HEK293 (cell line): ENCODE results near the gene ZBTB5.

Experiments used
- BCL11A ChIP-seq: fragments of 450-650 bp; formaldehyde crosslinking; IDR thresholded peaks from 2 replicates; pipeline ENCODE4 v1.5.1; 2016; ENCODE audit warnings: low read depth, missing biosample characterization, missing genetic modification characterization
- GFI1B ChIP-seq: fragments of 450-650 bp; formaldehyde crosslinking; IDR thresholded peaks from 2 replicates; pipeline ENCODE4 v1.5.1; 2016; ENCODE audit warnings: missing biosample characterization, missing genetic modification characterization
- IKZF3 ChIP-seq: fragments of 450-650 bp; IDR thresholded peaks from 2 replicates; pipeline ENCODE4 v1.5.0; 2018; ENCODE audit warnings: missing biosample characterization, mild to moderate bottlenecking, missing genetic modification characterization, moderate library complexity
- KLF1 ChIP-seq: fragments of 450-650 bp; formaldehyde crosslinking; IDR thresholded peaks from 2 replicates; pipeline ENCODE4 v1.5.1; 2016; ENCODE audit warnings: missing biosample characterization, missing genetic modification characterization
- KLF16 ChIP-seq: fragments of 450-650 bp; formaldehyde crosslinking; IDR thresholded peaks from 2 replicates; pipeline ENCODE4 v1.5.1; 2017; ENCODE audit warnings: missing biosample characterization, missing genetic modification characterization
- OVOL3 ChIP-seq: fragments of 450-650 bp; formaldehyde crosslinking; IDR thresholded peaks from 2 replicates; pipeline ENCODE4 v1.5.1; 2016; ENCODE audit warnings: missing biosample characterization, missing genetic modification characterization
- REPIN1 ChIP-seq: fragments of 450-650 bp; formaldehyde crosslinking; IDR thresholded peaks from 2 replicates; pipeline ENCODE4 v1.5.1; 2017; ENCODE audit warnings: missing biosample characterization, missing genetic modification characterization, low read depth
- SCRT2 ChIP-seq: fragments of 450-650 bp; formaldehyde crosslinking; IDR thresholded peaks from 2 replicates; pipeline ENCODE4 v1.5.1; 2016; ENCODE audit warnings: missing biosample characterization, missing genetic modification characterization
- SP3 ChIP-seq: fragments of 450-650 bp; formaldehyde crosslinking; IDR thresholded peaks from 2 replicates; pipeline ENCODE4 v1.5.1; 2016; ENCODE audit warnings: missing biosample characterization, missing genetic modification characterization
- ZBTB21 ChIP-seq: fragments of 450-650 bp; formaldehyde crosslinking; IDR thresholded peaks from 2 replicates; pipeline ENCODE4 v1.5.1; 2017; ENCODE audit warnings: missing biosample characterization, missing genetic modification characterization
- ZBTB48 ChIP-seq: fragments of 450-650 bp; formaldehyde crosslinking; IDR thresholded peaks from 2 replicates; pipeline ENCODE4 v1.5.1; 2016; ENCODE audit warnings: missing biosample characterization, missing genetic modification characterization
- ZBTB8A ChIP-seq: fragments of 450-650 bp; formaldehyde crosslinking; IDR thresholded peaks from 2 replicates; pipeline ENCODE4 v1.5.1; 2016; ENCODE audit warnings: missing biosample characterization, missing genetic modification characterization
- ZFHX2 ChIP-seq: fragments of 450-650 bp; formaldehyde crosslinking; conservative IDR thresholded peaks from 2 replicates; pipeline ENCODE4 v1.5.1; 2016; ENCODE audit warnings: missing biosample characterization, missing genetic modification characterization
- ZNF140 ChIP-seq: fragments of 450-650 bp; formaldehyde crosslinking; IDR thresholded peaks from 2 replicates; pipeline ENCODE4 v1.5.1; 2016; ENCODE audit warnings: missing biosample characterization, missing genetic modification characterization
- ZNF2 ChIP-seq: fragments of 450-650 bp; formaldehyde crosslinking; IDR thresholded peaks from 2 replicates; pipeline ENCODE4 v1.5.1; 2016; ENCODE audit warnings: missing biosample characterization, missing genetic modification characterization
- ZNF202 ChIP-seq: fragments of 450-650 bp; formaldehyde crosslinking; IDR thresholded peaks from 2 replicates; pipeline ENCODE4 v1.5.1; 2016; ENCODE audit warnings: missing biosample characterization, missing genetic modification characterization, borderline replicate concordance
- ZNF239 ChIP-seq: fragments of 450-650 bp; formaldehyde crosslinking; IDR thresholded peaks from 2 replicates; pipeline ENCODE4 v1.5.1; 2016; ENCODE audit warnings: missing biosample characterization, missing genetic modification characterization
- ZNF292 ChIP-seq: fragments of 450-650 bp; formaldehyde crosslinking; IDR thresholded peaks from 2 replicates; pipeline ENCODE4 v1.5.1; 2016; ENCODE audit warnings: low read depth, missing biosample characterization, missing genetic modification characterization, borderline replicate concordance
- ZNF302 ChIP-seq: fragments of 450-650 bp; formaldehyde crosslinking; IDR thresholded peaks from 2 replicates; pipeline ENCODE4 v1.5.1; 2016; ENCODE audit warnings: missing biosample characterization, missing genetic modification characterization, low read depth
- ZNF350 ChIP-seq: fragments of 450-650 bp; formaldehyde crosslinking; IDR thresholded peaks from 2 replicates; pipeline ENCODE4 v1.5.0; 2017; ENCODE audit warnings: missing biosample characterization, mild to moderate bottlenecking, missing genetic modification characterization
- ZNF354C ChIP-seq: fragments of 450-650 bp; formaldehyde crosslinking; IDR thresholded peaks from 2 replicates; pipeline ENCODE4 v1.5.1; 2016; ENCODE audit warnings: missing biosample characterization, missing genetic modification characterization, low read depth, borderline replicate concordance
- ZNF423 ChIP-seq: fragments of 450-650 bp; formaldehyde crosslinking; IDR thresholded peaks from 2 replicates; pipeline ENCODE4 v1.5.1; 2016; ENCODE audit warnings: missing biosample characterization, missing genetic modification characterization
- ZNF548 ChIP-seq: fragments of 450-650 bp; formaldehyde crosslinking; IDR thresholded peaks from 2 replicates; pipeline ENCODE4 v1.5.1; 2016; ENCODE audit warnings: missing biosample characterization, missing genetic modification characterization
- ZNF549 ChIP-seq: fragments of 450-650 bp; IDR thresholded peaks from 2 replicates; pipeline ENCODE4 v1.5.1; 2018; ENCODE audit warnings: missing biosample characterization, missing genetic modification characterization, mild to moderate bottlenecking, inconsistent platforms, moderate library complexity
- ZNF621 ChIP-seq: fragments of 450-650 bp; formaldehyde crosslinking; IDR thresholded peaks from 2 replicates; pipeline ENCODE4 v1.5.1; 2017; ENCODE audit warnings: missing biosample characterization, missing genetic modification characterization
- ZNF658 ChIP-seq: fragments of 450-650 bp; formaldehyde crosslinking; IDR thresholded peaks from 2 replicates; pipeline ENCODE4; 2016; ENCODE audit warnings: missing biosample characterization, missing genetic modification characterization
- ZNF701 ChIP-seq: fragments of 450-650 bp; formaldehyde crosslinking; IDR thresholded peaks from 2 replicates; pipeline ENCODE4 v1.5.1; 2016; ENCODE audit warnings: missing biosample characterization, missing genetic modification characterization
- TF ChIP-seq, protein P1 (sequence below): fragments of 450-650 bp; formaldehyde crosslinking; IDR thresholded peaks from 2 replicates; pipeline ENCODE4 v1.5.1; 2016; ENCODE audit warnings: missing biosample characterization, missing genetic modification characterization, borderline replicate concordance
- TF ChIP-seq, protein P2 (sequence below): fragments of 450-650 bp; formaldehyde crosslinking; conservative IDR thresholded peaks from 2 replicates; pipeline ENCODE4 v1.5.1; 2016; ENCODE audit warnings: low read depth, missing biosample characterization, missing genetic modification characterization
- TF ChIP-seq, protein P3 (sequence below): fragments of 450-650 bp; IDR thresholded peaks from 2 replicates; pipeline ENCODE4 v1.5.1; 2018; ENCODE audit warnings: missing biosample characterization, mild to moderate bottlenecking, missing genetic modification characterization
- TF ChIP-seq, protein P4 (sequence below): fragments of 450-650 bp; formaldehyde crosslinking; IDR thresholded peaks from 2 replicates; pipeline ENCODE4 v1.5.1; 2016; ENCODE audit warnings: missing biosample characterization, missing genetic modification characterization

ZBTB5 gene

DNA sequence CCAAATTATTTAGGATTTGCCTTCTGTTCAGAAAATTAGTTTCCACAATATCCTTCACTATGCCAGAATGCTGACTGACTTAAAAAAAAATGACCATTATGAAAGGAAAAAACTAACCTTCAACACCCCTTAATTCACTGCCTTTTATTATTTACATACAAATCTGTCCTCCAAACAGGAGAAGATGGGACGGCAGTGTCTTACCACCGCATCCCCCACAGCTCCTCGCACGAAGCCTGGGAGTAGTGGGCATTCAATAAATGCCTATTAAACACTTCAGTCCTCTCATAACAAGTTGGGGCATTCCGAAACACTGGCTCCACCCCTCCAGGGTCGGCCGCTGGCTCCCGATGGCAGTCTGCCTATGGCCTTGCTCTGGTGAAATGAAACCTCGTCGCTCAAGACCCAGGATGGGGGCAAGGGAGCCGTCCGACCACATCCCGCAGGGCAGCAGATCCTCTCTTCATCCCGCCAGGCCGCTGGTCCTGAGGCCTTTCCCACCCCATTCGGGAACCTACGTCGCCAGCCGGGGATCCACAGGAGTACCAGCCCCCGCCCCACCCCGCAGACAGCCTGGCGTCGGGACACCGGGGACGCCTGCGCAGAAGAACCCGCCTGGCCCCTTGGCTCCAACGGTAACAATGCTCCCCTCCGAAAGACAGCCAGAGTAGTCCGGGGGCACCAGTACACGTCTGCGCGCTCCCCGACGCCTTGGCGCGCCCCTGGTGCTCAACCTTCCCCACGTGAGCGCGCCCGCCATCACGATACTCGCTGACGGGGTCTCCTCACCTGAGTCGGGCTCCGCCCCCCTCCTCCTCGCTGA, 613 bp downstream of the ZBTB5 start (continued):
- TF ChIP-seq ZNF621 (tag by site-specific recombination) (no peak), ZNF202 (tag by site-specific recombination) (no peak), ZNF423 (tag by site-specific recombination) (no peak), BCL11A (tag by site-specific recombination) (no peak), SP3 (no peak; the same call in none of the 2 replicates), ZNF658 (tag by site-specific recombination) (no peak), ZNF354C (tag by site-specific recombination) (no peak), OVOL3 (tag by site-specific recombination) (no peak), REPIN1 (tag by site-specific recombination) (no peak), ZFHX2 (tag by site-specific recombination) (no peak), ZBTB21 (tag by site-specific recombination) (no peak), KLF1 (tag by site-specific recombination) (no peak), ZBTB48 (tag by site-specific recombination) (peak; percentile 74), ZNF350 (no peak), ZNF549 (tag by site-specific recombination) (no peak), ZNF140 (no peak), ZNF701 (tag by site-specific recombination) (no peak), KLF16 (tag by site-specific recombination) (peak; percentile 43), ZNF302 (tag by site-specific recombination) (no peak), ZNF239 (tag by site-specific recombination) (no peak), ZNF548 (tag by site-specific recombination) (no peak), ZNF292 (tag by site-specific recombination) (no peak), ZBTB8A (tag by site-specific recombination) (no peak; the same call in 1 of the 2 replicates), IKZF3 (tag by site-specific recombination) (peak; percentile 66; the same call in 1 of the 2 replicates), GFI1B (tag by site-specific recombination) (no peak), SCRT2 (no peak), ZNF2 (tag by site-specific recombination) (no peak)
- TF ChIP-seq, protein P1, sequence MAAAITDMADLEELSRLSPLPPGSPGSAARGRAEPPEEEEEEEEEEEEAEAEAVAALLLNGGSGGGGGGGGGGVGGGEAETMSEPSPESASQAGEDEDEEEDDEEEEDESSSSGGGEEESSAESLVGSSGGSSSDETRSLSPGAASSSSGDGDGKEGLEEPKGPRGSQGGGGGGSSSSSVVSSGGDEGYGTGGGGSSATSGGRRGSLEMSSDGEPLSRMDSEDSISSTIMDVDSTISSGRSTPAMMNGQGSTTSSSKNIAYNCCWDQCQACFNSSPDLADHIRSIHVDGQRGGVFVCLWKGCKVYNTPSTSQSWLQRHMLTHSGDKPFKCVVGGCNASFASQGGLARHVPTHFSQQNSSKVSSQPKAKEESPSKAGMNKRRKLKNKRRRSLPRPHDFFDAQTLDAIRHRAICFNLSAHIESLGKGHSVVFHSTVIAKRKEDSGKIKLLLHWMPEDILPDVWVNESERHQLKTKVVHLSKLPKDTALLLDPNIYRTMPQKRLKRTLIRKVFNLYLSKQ = no peak
- TF ChIP-seq, protein P2, sequence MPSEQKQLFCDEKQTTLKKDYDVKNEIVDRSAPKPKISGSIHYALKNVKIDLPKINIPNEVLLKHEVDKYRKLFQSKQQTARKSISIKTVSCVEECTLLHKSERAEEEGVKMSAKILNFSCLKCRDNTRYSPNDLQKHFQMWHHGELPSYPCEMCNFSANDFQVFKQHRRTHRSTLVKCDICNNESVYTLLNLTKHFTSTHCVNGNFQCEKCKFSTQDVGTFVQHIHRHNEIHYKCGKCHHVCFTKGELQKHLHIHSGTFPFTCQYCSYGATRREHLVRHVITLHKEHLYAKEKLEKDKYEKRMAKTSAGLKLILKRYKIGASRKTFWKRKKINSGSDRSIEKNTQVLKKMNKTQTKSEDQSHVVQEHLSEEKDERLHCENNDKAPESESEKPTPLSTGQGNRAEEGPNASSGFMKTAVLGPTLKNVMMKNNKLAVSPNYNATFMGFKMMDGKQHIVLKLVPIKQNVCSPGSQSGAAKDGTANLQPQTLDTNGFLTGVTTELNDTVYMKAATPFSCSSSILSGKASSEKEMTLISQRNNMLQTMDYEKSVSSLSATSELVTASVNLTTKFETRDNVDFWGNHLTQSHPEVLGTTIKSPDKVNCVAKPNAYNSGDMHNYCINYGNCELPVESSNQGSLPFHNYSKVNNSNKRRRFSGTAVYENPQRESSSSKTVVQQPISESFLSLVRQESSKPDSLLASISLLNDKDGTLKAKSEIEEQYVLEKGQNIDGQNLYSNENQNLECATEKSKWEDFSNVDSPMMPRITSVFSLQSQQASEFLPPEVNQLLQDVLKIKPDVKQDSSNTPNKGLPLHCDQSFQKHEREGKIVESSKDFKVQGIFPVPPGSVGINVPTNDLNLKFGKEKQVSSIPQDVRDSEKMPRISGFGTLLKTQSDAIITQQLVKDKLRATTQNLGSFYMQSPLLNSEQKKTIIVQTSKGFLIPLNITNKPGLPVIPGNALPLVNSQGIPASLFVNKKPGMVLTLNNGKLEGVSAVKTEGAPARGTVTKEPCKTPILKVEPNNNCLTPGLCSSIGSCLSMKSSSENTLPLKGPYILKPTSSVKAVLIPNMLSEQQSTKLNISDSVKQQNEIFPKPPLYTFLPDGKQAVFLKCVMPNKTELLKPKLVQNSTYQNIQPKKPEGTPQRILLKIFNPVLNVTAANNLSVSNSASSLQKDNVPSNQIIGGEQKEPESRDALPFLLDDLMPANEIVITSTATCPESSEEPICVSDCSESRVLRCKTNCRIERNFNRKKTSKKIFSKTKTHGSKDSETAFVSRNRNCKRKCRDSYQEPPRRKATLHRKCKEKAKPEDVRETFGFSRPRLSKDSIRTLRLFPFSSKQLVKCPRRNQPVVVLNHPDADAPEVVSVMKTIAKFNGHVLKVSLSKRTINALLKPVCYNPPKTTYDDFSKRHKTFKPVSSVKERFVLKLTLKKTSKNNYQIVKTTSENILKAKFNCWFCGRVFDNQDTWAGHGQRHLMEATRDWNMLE = no peak
- TF ChIP-seq, protein P3, sequence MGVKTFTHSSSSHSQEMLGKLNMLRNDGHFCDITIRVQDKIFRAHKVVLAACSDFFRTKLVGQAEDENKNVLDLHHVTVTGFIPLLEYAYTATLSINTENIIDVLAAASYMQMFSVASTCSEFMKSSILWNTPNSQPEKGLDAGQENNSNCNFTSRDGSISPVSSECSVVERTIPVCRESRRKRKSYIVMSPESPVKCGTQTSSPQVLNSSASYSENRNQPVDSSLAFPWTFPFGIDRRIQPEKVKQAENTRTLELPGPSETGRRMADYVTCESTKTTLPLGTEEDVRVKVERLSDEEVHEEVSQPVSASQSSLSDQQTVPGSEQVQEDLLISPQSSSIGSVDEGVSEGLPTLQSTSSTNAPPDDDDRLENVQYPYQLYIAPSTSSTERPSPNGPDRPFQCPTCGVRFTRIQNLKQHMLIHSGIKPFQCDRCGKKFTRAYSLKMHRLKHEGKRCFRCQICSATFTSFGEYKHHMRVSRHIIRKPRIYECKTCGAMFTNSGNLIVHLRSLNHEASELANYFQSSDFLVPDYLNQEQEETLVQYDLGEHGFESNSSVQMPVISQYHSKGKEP (tag by site-specific recombination) = no peak
- TF ChIP-seq, protein P4, sequence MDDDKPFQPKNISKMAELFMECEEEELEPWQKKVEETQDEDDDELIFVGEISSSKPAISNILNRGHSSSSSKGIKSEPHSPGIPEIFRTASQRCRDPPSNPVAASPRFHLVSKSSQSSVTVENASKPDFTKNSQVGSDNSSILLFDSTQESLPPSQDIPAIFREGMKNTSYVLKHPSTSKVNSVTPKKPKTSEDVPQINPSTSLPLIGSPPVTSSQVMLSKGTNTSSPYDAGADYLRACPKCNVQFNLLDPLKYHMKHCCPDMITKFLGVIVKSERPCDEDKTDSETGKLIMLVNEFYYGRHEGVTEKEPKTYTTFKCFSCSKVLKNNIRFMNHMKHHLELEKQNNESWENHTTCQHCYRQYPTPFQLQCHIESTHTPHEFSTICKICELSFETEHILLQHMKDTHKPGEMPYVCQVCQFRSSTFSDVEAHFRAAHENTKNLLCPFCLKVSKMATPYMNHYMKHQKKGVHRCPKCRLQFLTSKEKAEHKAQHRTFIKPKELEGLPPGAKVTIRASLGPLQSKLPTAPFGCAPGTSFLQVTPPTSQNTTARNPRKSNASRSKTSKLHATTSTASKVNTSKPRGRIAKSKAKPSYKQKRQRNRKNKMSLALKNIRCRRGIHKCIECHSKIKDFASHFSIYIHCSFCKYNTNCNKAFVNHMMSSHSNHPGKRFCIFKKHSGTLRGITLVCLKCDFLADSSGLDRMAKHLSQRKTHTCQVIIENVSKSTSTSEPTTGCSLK = no peak
